GM12873 (cell line): ENCODE measurements around the gene POLL.

Experiments used
- TF ChIP-seq, protein P1 (sequence below): IDR thresholded peaks from 2 replicates; pipeline ENCODE4 v1.5.1; 2012; ENCODE audit warnings: low read depth, mild to moderate bottlenecking, moderate library complexity, low read length, control low read depth; ENCODE audit not compliant: insufficient read depth; ENCODE audit errors: missing control alignments

Gene POLL

DNA sequence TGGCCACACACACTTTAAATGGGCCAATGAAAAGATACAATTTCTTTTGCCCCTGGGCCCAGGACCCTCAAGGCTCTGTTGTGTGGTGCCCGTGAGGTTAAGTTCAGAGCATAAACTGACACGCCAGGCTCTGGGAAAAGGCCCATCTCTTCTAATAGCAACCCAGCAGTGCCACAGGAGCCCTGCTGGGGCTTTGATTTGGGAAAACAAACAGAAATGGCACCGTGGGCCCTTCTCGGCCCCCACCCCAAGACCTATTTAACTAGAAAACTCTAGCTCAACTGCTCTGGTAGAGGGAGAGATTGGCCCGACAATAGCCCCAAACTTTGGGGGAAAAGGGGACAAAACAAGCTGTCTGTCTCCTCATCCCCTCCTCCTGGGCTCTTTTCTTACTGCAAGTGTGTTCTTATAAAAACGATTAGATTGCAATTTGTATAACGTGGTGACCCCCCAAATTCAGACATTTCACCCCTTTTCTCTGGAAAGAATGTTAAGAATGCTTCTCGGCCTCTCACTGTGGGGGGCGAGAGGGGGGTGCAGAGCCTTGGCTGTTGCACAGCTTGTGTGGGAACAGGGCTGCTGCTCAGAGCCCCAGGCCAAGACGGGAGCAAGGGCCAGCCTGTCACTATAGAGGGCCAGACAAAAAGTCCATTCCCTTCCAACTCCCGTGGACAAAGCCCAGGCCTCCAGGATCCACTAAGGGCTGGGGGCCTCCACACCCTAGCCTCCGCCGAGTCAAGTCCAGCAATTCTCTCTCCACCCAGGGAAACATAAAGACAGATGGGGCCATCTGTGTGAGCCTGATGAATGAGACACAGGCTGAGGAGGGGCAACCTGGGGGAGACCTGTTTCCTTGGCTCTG is 26.8 kb upstream of the POLL start:
- TF ChIP-seq, protein P1, sequence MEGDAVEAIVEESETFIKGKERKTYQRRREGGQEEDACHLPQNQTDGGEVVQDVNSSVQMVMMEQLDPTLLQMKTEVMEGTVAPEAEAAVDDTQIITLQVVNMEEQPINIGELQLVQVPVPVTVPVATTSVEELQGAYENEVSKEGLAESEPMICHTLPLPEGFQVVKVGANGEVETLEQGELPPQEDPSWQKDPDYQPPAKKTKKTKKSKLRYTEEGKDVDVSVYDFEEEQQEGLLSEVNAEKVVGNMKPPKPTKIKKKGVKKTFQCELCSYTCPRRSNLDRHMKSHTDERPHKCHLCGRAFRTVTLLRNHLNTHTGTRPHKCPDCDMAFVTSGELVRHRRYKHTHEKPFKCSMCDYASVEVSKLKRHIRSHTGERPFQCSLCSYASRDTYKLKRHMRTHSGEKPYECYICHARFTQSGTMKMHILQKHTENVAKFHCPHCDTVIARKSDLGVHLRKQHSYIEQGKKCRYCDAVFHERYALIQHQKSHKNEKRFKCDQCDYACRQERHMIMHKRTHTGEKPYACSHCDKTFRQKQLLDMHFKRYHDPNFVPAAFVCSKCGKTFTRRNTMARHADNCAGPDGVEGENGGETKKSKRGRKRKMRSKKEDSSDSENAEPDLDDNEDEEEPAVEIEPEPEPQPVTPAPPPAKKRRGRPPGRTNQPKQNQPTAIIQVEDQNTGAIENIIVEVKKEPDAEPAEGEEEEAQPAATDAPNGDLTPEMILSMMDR = no peak

DNA sequence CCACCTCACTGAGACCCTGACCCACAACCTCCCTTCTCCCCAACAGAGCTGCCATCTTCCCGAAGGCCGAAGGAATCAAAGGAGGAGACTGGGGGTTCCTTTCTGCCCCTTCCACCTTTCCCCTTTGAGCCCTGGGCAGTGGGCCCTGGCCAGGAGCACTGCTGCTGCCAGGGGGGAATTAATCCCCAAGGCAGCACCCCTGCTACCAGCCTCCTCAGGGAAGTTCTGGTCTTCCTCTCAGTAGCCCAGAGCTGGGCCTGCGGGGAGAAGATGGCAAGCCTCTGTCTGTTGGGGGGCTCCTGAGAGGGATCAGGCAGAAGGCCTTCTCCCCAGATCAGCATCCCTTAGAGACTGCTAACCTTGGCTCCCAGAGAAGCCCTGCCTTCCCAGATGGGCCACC is 25.6 kb upstream of the POLL start:
- TF ChIP-seq, protein P1 = no peak

DNA sequence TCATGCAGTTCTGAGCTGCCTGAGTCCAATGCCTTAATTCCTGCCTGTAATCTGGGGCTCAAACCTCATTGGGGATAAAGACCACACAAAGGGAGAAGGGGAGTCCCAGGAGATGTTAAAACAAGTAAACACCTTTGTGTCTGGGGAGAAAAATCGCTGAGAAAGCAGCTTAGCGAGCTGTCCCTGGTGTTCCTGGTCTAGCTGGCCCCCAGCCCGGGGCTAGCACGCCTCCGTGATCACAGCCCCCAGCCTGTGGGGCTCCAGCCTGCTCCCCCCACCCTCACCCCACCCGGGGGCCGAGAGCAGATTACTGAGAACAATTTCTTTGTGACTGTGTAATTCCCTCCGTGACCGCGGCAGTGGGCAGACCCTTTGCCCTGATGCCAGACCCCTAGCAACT is 24.8 kb upstream of the POLL start:
- TF ChIP-seq, protein P1 = no peak

DNA sequence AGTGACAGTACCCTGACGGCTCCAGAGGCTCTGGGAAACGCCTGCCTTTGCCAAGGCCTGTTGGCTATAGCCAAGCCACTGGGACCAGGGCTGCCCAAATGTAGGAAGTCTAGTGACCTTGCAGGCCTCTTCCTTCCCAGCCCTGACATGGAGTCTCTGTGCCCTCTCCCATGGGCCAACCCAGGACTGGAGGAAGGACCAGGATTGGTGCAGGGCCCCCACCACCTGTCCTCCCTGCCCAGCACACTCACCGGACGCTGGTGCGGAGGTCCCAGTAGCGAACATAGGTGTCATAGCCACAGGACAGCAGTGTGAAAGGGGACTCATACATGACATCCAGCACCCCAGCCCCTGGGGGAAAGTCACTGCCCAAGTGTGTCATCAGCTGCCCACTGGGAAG is 24.0 kb upstream of the POLL start:
- TF ChIP-seq, protein P1 = no peak

DNA sequence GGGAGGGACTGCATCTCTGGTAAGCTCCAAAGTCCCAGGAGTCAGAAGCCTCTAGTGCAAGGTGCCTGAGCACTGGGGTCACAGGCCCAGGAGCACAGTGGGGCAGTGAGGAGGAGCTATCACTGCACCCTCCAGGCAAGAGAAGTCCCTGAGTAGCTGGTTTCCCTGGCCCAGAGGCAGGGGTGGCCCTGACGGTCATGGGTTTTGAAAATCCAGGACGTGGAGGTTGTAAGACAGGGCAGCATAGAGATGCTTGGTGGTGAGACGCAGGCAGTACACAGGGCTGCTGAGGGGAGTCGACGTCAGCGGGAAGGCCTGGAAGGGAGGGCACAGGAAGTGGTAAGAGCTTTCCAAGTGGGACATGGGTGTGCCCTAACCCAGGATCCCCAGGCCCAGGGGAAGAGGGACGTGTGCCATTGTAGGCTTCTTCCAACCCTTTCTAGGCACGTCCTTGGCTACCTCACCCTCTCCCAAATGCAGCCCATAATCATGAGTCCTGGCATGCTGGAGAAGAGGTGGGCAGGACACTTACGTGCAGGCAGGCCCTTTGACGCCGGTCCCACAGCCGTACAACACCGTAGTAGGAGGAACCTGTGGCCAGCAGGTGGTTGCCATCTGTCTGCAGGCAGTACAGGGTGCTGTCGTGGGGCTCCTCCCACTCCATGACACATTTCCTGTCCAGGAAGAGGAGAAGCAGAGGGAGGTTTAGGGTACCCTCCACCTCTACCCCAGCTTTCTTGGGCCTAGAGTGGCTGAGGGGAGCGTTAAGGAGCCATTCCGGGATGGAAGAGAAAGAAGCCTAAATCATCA is 23.2 kb upstream of the POLL start:
- TF ChIP-seq, protein P1 = no peak

DNA sequence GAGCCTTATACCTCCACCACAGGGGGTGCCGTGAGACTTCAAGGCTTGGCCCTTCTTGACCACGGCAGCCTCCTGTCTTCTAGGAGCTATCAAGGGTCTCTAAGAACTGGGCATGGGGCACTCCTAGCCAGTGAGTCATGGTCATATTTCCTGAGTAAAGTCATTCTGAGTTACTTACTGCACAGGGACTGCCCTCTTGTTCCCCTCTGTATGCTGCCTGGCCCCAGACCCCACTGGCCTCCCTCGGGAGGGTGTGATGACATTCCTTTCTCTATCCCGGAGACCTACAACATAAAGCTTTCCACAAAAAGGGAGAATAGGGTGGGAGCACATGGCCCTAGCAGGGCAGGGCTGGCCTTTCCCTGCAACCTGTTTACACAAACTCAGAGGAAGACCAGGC is 21.4 kb upstream of the POLL start:
- TF ChIP-seq, protein P1 = no peak

DNA sequence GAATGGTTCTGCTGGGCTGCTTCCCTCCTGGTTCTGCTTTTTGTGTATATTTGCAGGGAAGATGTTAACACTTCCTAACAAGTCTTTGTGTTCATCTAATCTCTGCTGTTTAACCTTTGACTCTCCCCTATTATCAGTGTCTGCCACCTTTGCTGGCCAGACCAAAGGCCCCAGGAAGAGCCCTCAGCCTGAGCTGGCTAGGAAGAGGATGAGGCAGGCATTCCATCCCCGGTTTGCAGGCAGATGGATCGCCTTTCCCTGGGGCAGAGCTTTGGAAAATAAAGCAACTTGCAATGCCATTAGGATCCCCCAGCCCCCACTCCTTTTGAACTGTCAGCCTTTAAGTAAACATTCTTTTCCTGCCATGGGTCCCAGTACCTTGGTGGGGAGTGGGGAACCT is 19.1 kb upstream of the POLL start:
- TF ChIP-seq, protein P1 = no peak
